Testis (tissue), 2 donors: Measurements from ENCODE around the gene CA5A.

Experiments
- POLR2A ChIP-seq: fragments of 450-650 bp; IDR thresholded peaks from one replicate; pipeline ENCODE4 v1.6.1; 2017; ENCODE audit warnings: antibody characterized with exemption, mild to moderate bottlenecking, moderate library complexity
- TF ChIP-seq, protein P1 (sequence below), 3 experiments: fragments of 450-650 bp in 2 of 3; fragments of 200-600 bp in 1 of 3; sonication (generic) in 1 of 3; IDR thresholded peaks; one replicate each; pipeline ENCODE4 v1.5.1; 2016 to 2019; ENCODE audit warnings: antibody characterized with exemption in 3 of 3, mild to moderate bottlenecking in 2 of 3, moderate library complexity in 1 of 3

DNA sequence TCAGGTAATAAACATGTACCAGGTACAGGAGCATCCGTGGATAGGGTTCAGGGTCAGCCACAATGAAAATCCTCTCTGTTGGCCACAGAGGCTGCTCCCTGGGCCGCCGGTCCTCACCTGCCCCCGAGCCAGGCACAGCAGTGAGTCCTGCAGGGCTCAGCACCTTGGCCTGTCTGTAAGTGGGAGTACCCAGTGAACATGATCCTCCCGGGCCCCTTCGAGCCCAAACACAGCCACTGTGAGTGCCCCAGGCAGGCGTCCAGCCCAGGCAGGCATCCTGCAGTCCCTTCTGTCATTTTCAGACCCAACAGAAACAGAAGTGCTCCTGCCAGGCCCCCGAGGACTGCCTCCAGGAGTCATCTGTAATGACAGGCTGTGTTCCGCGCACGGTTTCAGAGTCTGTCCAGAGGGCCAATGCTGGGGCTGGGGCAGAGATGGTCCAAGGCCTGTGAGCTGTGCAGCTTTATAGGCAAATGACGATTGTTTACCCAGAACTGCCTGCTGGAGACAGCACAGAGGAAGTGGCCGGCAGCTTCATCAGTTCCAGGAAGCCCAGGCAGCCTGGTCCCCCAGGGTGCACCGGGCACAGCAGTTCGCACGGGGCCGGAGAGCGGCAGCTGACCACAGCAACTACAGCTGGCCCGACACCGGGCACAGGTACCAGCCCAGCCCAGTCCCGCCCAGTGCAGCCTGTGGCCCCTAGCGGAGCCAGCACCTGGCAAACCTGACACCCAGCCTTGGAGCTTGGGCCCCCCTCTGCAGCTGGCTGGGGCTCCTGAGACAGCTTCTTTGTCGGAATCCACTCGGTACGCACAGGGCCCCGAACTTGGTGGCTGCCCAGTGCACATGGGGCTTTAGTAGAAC, 80.2 kb downstream of the CA5A start:
- TF ChIP-seq, protein P1, sequence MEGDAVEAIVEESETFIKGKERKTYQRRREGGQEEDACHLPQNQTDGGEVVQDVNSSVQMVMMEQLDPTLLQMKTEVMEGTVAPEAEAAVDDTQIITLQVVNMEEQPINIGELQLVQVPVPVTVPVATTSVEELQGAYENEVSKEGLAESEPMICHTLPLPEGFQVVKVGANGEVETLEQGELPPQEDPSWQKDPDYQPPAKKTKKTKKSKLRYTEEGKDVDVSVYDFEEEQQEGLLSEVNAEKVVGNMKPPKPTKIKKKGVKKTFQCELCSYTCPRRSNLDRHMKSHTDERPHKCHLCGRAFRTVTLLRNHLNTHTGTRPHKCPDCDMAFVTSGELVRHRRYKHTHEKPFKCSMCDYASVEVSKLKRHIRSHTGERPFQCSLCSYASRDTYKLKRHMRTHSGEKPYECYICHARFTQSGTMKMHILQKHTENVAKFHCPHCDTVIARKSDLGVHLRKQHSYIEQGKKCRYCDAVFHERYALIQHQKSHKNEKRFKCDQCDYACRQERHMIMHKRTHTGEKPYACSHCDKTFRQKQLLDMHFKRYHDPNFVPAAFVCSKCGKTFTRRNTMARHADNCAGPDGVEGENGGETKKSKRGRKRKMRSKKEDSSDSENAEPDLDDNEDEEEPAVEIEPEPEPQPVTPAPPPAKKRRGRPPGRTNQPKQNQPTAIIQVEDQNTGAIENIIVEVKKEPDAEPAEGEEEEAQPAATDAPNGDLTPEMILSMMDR (IDR thresholded peaks at IDR 0.05) = no peak
- no peak for TF ChIP-seq POLR2A
